DMS153 treated with DMSO at 0.1 percent for 48 hours (cell line): ENCODE results near the gene GSK3A.

Experiments used
- DNase-seq: peaks from one replicate; lab custom pipeline; 2025; ENCODE audit not compliant: unreplicated experiment; lab: John Stamatoyannopoulos, UW

The GSK3A gene

DNA sequence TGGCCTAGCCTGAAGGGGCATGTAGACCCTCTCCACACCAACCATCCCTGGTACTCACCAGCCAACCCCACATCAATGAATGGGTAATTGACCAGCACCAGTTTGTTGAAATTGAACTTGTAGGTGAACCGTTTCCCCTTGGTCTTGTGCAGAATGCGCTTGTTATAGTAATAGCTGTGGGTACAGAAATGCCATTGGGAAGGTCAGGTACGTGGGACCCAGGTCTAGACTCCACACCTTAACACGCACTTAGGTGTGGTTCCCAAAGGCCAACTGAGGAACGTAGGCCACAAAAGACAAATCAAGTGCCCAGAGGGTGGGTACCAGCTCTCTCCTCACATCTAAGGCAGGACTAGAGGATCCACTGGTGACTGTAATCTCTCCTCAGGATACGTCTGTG is 7.4 kb upstream of the GSK3A start:
- no peak for DNase-seq

DNA sequence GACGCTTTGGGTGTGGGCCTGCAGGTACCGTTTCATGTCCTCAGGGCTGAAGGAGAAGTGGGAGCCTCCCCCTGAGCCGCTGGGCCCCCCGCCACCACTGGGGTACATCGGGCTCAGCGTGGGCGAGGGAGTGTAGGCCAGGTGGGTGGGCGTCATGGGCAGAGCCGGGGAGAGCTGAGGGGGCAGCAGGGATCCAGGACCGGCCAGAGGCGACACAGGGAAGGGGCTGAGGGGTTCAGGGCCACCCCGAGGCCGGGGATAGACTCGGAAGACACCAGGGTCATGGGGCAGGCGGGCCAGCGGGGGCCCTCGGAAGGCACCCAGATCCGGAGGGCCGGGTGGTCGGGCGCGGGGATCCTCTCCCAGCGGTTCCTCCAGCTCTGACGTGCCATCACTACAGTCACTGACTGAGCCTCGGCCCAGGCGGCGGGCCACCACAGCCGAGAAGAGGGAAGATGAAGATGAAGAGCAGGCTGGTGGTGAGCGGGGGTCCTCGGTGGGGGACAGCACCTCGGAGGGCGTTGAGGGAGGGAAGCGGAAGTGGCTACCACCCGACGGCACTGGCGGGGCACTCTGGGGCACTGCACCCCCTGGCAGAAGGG is 6.8 kb upstream of the GSK3A start:
- DNase-seq: no peak

DNA sequence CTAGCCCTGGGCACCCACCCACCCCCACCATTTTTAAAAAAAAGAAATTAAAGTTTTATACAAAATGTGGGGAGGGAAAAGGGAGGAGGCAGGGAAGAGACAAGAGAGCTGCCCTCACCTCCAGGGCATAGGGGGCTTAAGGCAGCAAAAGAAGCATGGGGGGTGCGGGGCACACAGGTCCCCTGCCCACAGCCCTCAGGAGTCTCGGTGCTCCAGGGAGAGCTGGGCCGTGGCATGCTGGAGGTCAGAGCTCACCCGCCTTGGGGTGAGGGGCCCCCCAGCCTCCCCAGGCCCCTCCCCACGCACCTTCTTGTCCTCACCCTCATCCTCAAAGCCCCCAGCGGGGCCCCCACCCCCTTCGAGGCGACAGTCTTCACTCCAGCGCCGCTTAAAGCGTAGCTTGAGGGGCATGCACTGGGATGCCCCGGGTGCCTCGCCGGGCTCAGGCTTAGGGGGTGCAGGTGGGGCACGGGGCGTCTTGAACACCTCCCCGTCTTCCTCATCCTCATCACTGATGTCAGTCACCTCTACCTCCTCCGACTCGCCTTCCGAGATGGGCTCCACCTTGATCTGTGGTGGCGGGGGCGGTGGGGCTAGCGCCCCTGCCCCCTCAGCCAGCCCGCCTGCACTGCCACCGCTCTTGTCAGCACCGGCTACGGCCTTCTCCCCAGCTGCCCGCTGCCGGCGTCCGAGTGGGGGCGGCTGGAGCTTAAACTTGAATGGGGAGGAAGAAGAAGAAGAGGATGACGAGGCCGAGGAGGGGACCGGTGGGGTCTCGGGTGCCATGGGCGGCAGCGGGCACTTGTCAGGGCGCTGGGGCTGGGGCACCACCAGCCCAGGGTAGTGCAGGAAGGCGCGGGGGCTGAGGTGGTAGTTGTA is 6.1 kb upstream of the GSK3A start:
- DNase-seq: no peak

DNA sequence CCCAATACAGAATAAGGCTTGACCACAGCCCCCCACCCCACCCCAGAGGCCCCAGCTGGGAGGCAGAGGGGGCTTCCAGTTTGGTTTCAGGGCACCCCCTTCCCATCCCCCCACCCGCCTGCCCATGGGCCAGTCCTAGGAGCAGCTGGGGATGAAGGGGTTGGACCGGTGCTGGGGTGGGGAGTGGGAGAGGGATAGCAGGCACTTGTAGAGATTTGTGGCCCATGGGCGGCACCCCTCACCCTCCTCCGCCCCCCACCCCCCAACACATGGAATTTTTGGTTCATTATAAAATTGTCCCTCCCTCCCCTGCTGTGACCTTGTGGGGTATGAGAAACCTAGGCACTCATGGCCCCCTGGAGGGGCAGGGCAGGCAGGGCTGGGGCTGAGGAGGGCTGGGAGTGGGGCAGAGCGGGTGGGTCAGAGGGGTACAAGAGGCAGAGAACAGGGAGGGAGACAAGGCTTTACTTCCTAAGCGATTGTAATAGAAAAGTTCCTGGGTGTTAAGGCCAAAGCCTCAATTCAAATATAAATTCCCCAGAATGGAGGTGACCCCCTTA is 5.3 kb upstream of the GSK3A start:
- no peak for DNase-seq

DNA sequence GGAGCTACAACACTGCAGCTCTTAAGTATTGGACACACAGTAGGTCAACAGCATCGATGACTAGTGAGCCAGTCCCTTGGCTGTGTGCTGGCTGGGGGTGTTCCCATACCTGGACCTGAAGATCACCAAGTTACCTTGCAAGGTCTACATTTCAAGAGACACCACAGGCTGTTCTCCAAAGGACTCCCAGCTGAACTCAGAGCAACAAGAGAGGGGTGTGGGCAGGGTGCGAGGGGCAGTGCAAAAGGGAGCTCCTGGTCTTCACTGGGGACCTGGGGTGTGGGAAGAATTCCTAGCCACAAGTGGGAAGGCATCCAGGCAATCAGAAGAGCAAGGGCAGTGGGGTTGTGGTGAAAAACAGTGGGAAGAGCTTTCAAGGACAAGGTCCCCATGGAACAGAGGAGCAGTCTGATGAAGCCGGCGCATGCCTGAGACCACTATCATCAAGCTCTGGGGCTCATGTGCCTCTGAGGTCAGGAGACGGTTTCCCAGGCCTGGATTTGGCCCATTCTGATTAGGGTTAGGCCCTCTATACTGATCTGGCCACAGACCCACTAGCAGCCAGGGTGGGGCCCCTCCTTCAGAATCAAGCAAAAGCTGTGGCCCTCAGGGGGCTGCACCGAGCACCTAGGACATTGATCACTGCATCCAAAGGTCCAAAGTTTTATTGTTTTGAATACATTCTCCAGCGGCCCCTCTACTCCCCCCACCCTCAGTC is 4.7 kb upstream of the GSK3A start:
- no peak for DNase-seq

DNA sequence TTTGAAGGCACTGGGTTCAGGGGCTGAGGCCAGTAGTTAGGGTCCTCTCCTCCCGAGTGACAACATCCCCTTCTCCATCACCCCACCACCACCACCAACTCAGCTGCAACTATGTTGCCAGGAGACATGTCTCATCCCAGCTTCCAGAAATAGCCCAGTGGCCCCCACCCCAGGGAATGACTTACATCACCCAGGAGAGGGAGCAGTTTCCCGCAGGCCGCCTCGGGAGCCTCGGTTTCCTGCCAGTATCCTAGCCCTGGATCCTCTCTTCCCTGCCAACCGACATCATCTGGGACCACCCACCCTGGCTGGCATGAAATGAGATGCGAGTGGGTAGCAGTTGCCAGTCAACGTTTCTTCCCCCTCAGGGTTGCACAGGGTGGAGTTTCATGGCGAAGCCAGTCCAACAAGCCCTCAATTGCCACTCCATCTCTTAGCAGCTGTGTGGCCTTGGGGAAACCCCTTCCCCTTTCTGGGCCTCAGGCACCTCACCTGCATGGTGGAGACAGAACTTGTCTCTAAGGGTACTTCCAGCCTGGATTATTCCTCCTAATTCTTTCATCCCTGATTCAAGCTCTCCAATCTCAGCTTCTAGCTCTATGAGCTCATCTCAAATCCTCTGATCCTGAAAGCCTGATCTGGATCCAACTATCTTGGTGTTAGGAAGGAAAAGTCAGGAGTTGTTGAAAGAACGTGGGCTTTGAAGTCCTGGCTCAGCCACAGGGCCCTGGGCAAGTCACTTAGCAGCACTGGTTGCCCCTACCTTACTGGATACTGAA is 3.9 kb upstream of the GSK3A start:
- DNase-seq: peak; percentile 42

DNA sequence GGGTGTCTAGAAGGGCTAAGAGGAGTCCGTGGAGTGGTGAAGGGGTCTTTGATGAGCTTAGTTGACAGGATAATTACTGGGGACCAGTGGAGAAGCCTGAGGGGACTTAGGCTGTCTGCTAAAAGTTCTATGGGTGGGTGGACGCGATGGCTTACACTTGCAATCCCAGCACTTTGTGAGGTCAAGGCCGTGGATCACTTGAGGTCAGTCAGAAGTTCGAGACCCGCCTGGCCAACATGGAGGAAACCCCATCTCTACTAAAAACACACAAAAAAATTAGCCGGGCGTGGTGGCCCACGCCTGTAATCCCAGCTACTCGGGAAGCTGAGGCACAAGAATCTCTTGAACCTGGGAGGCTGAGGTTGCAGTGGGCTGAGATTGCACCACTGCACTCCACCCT is 2.8 kb upstream of the GSK3A start:
- no peak for DNase-seq

DNA sequence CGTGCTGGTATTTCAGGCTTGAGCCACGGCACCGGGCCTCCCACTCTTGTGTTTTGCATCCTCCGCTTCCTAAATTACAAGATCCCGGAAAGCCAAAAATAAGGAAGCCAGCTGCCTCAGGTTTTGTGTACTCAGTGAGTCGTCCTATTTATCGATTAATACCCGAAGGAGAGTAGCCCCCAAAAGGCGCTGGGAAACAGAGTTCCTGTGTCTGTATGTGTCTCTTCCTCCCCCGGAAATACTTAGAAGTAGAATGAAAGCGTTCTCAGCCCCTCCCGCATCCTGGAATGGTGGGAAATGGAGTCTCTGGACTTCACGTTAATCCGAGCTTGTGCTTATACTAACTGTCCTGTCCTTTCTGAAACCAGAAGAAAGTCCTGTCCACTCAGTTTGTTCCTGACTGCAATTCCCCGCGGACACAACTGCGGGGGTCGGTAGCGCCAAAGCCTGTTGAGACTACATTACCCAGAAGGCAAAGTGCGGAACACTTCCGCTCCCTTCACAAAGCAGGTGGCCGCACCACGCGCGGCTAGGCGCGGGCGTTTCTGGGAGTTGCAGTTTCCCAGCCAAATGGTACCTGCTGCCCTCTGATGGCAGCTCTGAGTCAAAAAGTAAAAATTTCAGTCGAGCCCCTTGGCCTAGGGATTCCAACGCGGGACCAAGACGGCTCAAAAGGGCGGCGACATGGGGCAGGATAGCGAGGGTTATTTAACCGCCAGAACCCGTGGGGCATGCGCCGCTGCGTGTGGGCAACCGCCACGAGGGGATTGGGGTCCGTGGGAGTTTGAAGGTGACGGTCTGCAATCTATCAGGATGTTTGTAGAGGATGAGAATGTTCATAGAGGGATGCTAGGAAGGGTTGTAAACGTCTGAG is 2.2 kb upstream of the GSK3A start:
- peak; percentile 86 for DNase-seq

DNA sequence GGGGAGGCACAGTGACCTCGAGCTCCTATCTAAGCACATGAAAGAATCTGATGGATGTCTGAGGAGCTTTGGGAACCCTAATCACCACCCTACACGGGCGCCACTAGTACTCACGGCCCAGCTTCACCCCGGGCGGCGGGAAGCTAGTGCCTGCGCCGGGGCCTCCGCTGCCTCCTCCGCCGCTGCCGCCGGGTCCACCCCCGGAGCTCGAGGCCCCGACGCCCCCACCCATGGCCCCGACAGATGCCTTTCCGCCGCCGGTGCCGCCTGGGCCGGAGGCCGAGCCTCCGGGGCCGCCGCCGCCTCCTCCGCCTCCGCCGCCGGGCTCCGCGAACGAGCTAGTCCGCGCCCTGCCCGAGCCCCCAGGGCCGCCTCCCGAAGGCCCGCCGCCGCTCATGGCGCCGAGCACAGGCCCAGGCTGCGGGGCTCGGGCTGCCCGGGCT is 312 bp downstream of the GSK3A start:
- DNase-seq: no peak

DNA sequence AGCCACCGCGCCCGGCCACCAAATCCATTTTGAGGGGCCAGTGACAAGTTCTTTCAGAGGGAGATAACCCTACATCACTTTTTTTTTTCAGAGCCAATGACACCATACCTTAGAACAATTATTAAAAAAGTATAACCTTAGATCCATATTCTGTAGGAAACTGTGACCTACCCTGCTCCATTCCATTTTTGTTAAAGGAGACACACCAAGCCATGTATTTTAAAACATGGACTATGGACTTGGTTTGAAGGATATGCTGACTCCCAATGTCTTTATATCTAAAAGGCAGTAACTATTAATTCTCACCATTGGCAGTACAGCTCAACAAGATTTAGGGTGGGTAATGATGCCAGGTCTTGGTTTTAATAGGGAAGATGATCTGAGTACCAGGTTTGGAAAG is 1.1 kb downstream of the GSK3A start:
- DNase-seq: no peak

DNA sequence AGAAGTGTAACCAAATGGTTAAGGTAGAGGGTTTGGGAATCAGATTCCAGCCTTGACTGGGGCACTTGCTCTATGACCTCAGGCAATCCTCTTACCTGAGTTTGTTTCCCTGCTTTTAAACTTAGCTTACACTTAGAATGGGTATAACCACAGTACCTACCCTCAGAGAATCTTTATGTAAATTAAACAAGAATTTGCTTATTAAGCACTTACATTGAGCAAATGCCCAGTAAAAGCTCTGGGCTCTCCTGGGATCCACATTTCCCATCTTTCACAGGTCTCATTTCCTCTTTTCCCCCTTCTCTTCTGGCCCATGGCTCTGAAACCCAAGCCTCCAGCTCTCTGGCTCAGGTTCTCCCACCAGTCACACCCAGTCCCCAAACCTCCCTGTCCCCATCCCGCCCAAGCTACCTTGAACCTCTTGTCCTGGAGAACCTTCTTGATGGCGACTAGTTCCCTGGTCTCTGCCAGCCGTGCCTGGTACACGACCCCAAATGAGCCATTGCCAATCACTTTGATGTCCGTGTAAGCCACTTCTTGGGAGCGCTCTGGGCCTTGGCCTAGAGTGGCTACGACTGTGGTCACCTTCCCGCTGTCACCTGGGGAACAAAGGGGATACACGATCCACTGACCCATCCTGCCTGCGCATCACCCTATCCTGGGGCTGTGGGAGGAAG is 2.7 kb downstream of the GSK3A start:
- DNase-seq: no peak

DNA sequence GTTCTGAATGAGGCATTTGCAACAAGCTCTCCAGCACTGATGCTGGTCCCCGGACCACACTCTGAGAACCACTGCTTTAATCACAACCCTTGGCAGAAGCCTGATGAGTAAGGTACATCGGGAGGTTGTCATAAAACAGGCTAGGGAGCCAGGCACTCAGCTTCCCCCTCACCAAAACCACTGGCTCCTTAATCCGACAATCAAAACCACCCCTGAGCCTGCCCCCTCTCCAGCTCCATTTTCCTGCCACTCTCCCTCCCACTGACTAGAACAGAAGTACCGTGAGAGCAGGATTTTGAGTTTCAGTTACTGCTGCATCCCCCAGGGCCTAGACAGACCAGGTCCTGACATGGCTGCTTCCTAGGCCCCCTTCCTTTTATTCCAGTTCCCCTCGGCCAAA is 7.2 kb downstream of the GSK3A start:
- no peak for DNase-seq

DNA sequence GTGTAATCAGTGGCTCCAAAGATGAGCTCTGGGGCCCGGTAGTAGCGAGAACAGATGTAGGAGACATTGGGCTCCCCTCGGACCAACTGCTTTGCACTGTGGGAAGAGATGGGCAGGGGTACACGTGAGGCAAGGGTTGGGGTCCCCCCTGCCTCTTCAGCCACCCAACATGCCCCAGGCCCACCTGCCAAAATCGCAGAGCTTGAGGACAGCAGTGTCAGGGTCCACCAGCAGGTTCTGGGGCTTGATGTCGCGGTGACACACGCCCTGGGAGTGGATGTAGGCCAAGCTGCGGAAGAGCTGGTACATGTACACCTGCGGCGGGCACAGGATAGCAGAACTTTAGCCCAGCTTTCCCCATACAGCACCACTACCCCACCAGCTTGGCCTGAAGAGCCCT is 8.0 kb downstream of the GSK3A start:
- no peak for DNase-seq

DNA sequence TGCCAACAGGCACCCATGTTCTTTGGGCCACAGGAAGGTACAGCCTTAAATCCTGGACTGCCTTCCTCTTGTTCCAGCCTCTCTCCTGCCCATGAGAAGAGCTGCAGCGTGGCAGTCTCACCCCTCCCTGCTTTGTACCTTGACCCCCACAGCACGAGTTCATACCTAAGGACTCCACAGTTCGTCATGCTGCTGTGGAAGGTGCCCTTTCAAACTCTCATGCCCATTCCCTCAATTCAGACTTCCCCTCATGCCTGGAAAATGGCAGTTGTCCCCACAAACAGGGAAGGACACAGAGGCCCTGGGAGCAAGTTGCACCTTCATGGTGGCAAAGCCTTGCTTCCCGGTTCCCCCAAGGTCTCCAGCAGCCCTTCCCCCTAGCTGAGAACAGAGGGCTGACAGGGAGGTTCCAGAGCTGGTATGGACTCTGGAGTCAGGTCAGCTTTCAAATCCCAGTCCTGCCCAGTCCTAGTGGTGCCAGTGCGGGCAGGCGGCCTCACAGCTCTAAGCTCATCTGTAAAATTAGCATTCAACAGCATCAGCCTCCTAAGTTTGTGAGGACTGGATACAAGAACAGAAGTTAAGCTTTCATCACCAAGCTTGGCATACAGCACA is 8.6 kb downstream of the GSK3A start:
- no peak for DNase-seq

DNA sequence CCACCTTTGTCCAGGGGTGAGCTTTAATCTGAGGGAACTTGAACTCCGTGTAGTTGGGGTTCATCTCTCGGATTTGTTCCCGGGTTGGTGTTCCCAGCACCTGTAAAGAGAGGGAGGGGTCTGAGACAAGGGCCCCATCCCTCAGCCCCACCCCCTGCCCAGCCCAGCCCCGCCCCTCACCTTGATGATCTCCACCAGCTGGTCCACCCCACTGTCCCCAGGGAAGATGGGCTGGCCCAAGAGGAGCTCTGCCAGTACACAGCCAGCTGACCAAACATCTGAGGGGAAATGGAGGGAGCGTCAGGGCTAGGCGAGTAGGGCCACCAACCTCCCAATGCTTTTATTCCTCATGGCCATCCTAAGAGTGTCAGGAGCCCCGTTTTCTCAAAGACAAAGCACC is 9.3 kb downstream of the GSK3A start:
- no peak for DNase-seq

DNA sequence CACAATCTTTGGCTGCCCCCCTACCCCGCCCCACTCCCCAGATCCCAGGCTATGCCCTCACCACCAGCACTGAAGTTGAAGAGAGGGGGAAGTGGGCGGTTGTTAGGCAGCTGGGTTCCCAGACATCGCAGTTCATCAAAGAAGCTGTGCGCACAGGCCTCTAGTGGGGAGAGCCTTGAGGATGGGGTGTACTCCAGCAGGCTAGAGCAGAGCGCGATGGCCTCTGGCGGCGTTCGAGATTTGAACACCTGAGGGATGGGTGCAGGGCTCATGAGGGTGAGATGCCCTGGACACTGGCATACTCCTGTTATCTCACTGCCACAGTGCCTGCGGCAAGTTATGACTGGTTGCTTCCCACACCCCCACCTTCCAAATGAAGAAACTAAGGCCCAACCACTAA is 10.0 kb downstream of the GSK3A start:
- no peak for DNase-seq

DNA sequence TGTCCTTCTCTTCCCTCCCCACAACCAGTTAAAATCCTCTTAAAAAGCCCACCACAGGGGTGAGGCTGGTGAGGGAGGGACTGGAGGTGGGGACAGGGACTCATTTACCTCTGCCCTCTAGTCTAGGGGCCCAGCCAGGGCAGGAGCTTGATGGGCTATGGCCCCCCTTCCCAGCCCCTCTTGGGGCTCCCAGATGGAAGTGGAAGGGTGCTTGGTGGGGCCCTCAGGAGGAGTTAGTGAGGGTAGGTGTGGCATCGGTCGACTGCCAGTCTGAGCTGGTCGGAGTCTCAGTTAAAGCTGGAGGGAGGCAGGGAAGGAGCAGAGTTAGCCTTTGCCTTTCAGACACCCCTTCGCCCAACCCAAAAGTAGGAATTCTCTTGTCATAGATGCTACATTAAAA is 11.8 kb downstream of the GSK3A start:
- DNase-seq: no peak

DNA sequence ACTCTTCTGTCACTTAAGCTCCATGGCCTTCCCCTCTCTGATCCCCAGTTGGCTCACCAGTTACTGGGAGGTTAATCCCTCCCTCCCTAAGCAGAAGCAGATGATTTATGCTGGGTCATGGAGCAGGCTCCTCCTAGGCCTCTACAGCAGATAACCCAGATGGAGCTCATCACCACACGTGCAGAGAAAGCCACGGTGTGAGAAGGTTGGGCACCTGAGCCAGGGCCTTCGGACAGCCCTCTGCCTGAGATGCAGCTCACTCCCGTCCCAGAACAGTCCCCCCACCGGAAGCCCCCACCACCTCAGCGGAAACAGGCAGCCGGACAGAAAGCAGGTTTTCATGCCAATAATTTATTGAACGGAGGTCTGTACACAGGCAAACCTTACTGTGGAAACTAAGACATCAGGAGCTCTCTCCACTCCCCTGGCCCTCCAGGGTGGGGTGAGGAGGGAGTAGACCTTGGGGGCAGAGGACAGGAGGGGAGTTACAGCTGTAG is 12.5 kb downstream of the GSK3A start:
- DNase-seq: no peak

DNA sequence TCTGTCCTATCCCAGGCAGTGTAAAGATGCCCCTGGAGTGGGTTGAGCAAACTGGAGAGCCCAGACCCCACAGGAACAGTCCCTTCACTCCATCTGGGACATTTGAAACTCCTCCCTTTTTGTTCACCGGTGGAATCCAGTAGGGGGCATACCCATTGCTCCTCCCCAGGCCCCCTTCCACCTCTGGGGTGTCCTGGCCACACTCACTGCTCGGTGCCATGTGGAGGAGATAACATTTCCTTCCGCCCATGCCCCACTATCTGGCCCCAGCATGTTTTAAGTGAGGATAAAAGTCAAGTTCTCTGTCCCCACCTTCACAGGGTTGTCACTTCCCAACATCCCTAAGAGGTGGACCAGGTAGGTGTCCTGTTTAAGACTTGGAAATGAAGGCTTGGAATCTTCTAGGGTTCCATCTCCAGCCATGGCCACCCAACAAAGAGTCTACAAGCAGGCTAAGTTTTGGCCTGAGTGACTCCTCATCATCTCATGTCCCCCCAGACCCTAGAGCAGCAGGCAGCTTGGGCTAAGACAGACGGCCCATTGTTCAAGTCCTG is 13.0 kb downstream of the GSK3A start:
- DNase-seq: no peak
